Brain microvascular endothelial cell (primary cell): ENCODE data around the gene CREB5.
A peak's percentile ranks its signal among the peaks of the same experiment; 100 is the strongest.

Experiments
- DNase-seq: peaks from one replicate; pipeline ENCODE4 v3.0.0-alpha.2; 2020
- H3K27ac ChIP-seq: fragments of 250-450 bp; sonication (Bioruptor Pico); 2 replicates; pipeline ENCODE4 v1.5.1; 2020; ENCODE audit warnings: mild to moderate bottlenecking, moderate library complexity
- H3K27me3 ChIP-seq: fragments of 250-450 bp; sonication (Bioruptor Pico); replicated peaks from 2 replicates; pipeline ENCODE4 v1.5.1; 2020; ENCODE audit warnings: mild to moderate bottlenecking
- H3K36me3 ChIP-seq: fragments of 250-450 bp; sonication (Bioruptor Pico); replicated peaks from 2 replicates; pipeline ENCODE4 v1.5.1; 2020; ENCODE audit warnings: mild to moderate bottlenecking
- H3K4me3 ChIP-seq: 2 replicates; pipeline ENCODE4 v1.5.1; 2011; ENCODE audit warnings: low read depth, mild to moderate bottlenecking, control low read depth, low read length, moderate library complexity
- CTCF ChIP-seq: IDR thresholded peaks from 2 replicates; pipeline ENCODE4 v1.5.1; 2011; ENCODE audit warnings: low read depth, mild to moderate bottlenecking, moderate library complexity, low read length, control low read depth, inconsistent platforms; ENCODE audit errors: missing control alignments
- in situ Hi-C: cut with HindIII; loops from 2 replicates; pipeline ENCODE4 v1.10.0; 2017; ENCODE audit warnings: low sequenced_read_pairs, low pct_ligation_motif_present

Gene CREB5

GRCh38 chr7:28474640-28475039, 62.3 kb downstream of the CREB5 start:
- in situ Hi-C loops: no loop called here
- Histone ChIP-seq H3K27me3 (no peaks in the 10 kb centered on the region), H3K27ac (no peak overlapping the region), H3K36me3 (no peaks in the 10 kb centered on the region), H3K4me3 (no peak overlapping the region)
- no peak for DNase-seq
- no peak for TF ChIP-seq CTCF

GRCh38 chr7:28477041-28477442, 64.7 kb downstream of the CREB5 start:
- no peak for TF ChIP-seq CTCF
- no peaks in the 10 kb centered on the region for H3K27me3 ChIP-seq
- no peaks in the 10 kb centered on the region for H3K36me3 ChIP-seq
- no peak overlapping the region for H3K27ac ChIP-seq
- DNase-seq: no peak
- in situ Hi-C loops: no loop called here
- H3K4me3 ChIP-seq: no peak overlapping the region

- no peak overlapping the region for H3K27ac ChIP-seq
- H3K4me3 ChIP-seq: no peak overlapping the region
- in situ Hi-C loops: no loop called here
These were observed 66.3 kb downstream of the CREB5 start for GRCh38 chr7:28478656-28479055.

GRCh38 chr7:28479507-28479947, 67.2 kb downstream of the CREB5 start:
- Histone ChIP-seq H3K27me3 (no peaks in the 10 kb centered on the region), H3K4me3 (no peak overlapping the region), H3K36me3 (no peaks in the 10 kb centered on the region), H3K27ac (no peak overlapping the region)
- DNase-seq: no peak
- no peak for TF ChIP-seq CTCF
- in situ Hi-C loops: no loop called here

More at GRCh38 chr7:28478656-28479055, 66.3 kb downstream of the CREB5 start:
- H3K27me3 ChIP-seq: no peaks in the 10 kb centered on the region
- no peak for TF ChIP-seq CTCF
- H3K36me3 ChIP-seq: no peaks in the 10 kb centered on the region
- no peak for DNase-seq

GRCh38 chr7:28480595-28480994, 68.3 kb downstream of the CREB5 start:
- H3K36me3 ChIP-seq: no peaks in the 10 kb centered on the region
- DNase-seq: no peak
- in situ Hi-C loops: no loop called here
- H3K4me3 ChIP-seq: no peak overlapping the region
- H3K27me3 ChIP-seq: no peaks in the 10 kb centered on the region
- TF ChIP-seq CTCF: no peak
- peak overlapping the region; percentile 13 for H3K27ac ChIP-seq
